Right ventricle myocardium inferior (tissue), 1 donor: Measurements from ENCODE around the gene NCF2. TPM values are rescaled to one million over a fixed set of nuclear protein-coding genes. Genes with fewer than 3 reads are reported as not detected.

Experiments used
- ATAC-seq: fragments of 200-7000 bp; cut with Tn5 transposase; one replicate; pipeline ENCODE4 v1.9.1; 2020; ENCODE audit warnings: mild to moderate bottlenecking, moderate library complexity
- DNase-seq: peaks from one replicate; pipeline ENCODE4 v3.0.0; 2021; ENCODE audit errors: missing footprints
- intact Hi-C: fragments of 100-400 bp; cut with DNase I; formaldehyde crosslinking; loops from one replicate; pipeline ENCODE4 v1.11.0; 2022
- total RNA-seq: library from RNA; stranded (reverse); fragmentation: NEBNext Ultra II Directional; extraction: Animal tissue kit (Norgen Biotek cat#: 25700); gene quantifications from one replicate; pipeline ENCODE4 v1.2.1, GENCODE V29; 2021
- donor health status: DM: no; HTN: yes; CAD: no; lungs with severe emphysema.

Gene NCF2
- total RNA-seq, 1 donor from 2014 or later = 6.7 TPM

GRCh38 chr1:183593356-183593755 lies 3.1 kb upstream of the NCF2 start:
- no peak for DNase-seq
- intact Hi-C loops = no loop called here
- peak; percentile 56 for ATAC-seq

- DNase-seq (no peak), ATAC-seq (no peak)
- intact Hi-C loops = no loop called here
Measured at GRCh38 chr1:183592733-183593132, 2.5 kb upstream of the NCF2 start.

GRCh38 chr1:183589874-183590243 lies 400 bp downstream of the NCF2 start:
- ATAC-seq (no peak), DNase-seq (no peak)
- intact Hi-C loops = no loop called here

- no peak for ATAC-seq
- intact Hi-C loops = no loop called here
- DNase-seq = no peak
Measured at GRCh38 chr1:183589384-183589783, 875 bp downstream of the NCF2 start.

- DNase-seq (no peak), ATAC-seq (no peak)
- intact Hi-C loops = no loop called here
Measured at GRCh38 chr1:183588827-183589226, 1.4 kb downstream of the NCF2 start.

GRCh38 chr1:183586926-183587325 lies 3.3 kb downstream of the NCF2 start:
- ATAC-seq (no peak), DNase-seq (no peak)
- intact Hi-C loops = no loop called here

GRCh38 chr1:183586455-183586854 lies 3.8 kb downstream of the NCF2 start:
- intact Hi-C loops = no loop called here
- no peak for DNase-seq
- no peak for ATAC-seq

- intact Hi-C loops = no loop called here
- ATAC-seq = no peak
- no peak for DNase-seq
Measured at GRCh38 chr1:183585038-183585437, 5.2 kb downstream of the NCF2 start.

GRCh38 chr1:183584147-183584546 lies 6.1 kb downstream of the NCF2 start:
- intact Hi-C loops = no loop called here
- no peak for ATAC-seq
- no peak for DNase-seq

- intact Hi-C loops = no loop called here
- peak; percentile 54 for ATAC-seq
- no peak for DNase-seq
Measured at GRCh38 chr1:183583466-183583865, 6.8 kb downstream of the NCF2 start.

- DNase-seq (no peak), ATAC-seq (no peak)
- intact Hi-C loops = no loop called here
Measured at GRCh38 chr1:183582021-183582713, 8.1 kb downstream of the NCF2 start.

- intact Hi-C loops = no loop called here
- DNase-seq (no peak), ATAC-seq (peak; percentile 63)
Measured at GRCh38 chr1:183580281-183580682, 10.0 kb downstream of the NCF2 start.

- intact Hi-C loops = no loop called here
- ATAC-seq (peak; percentile 39), DNase-seq (no peak)
Measured at GRCh38 chr1:183578856-183579255, 11.4 kb downstream of the NCF2 start.

GRCh38 chr1:183577897-183578465 lies 12.3 kb downstream of the NCF2 start:
- ATAC-seq (no peak), DNase-seq (no peak)
- intact Hi-C loops = no loop called here

GRCh38 chr1:183576537-183576936 lies 13.7 kb downstream of the NCF2 start:
- intact Hi-C loops = no loop called here
- DNase-seq (no peak), ATAC-seq (peak; percentile 47)

GRCh38 chr1:183575606-183576005 lies 14.7 kb downstream of the NCF2 start:
- ATAC-seq = no peak
- DNase-seq = no peak
- intact Hi-C loops = no loop called here

GRCh38 chr1:183572721-183573120 lies 17.5 kb downstream of the NCF2 start:
- ATAC-seq (no peak), DNase-seq (no peak)
- intact Hi-C loops = no loop called here

GRCh38 chr1:183571678-183572268 lies 18.5 kb downstream of the NCF2 start:
- no peak for DNase-seq
- ATAC-seq = no peak
- intact Hi-C loops = no loop called here

- intact Hi-C loops = no loop called here
- ATAC-seq = no peak
- DNase-seq = no peak
Measured at GRCh38 chr1:183570451-183570850, 19.8 kb downstream of the NCF2 start.

- ATAC-seq (no peak), DNase-seq (no peak)
- intact Hi-C loops = no loop called here
Measured at GRCh38 chr1:183569801-183570200, 20.5 kb downstream of the NCF2 start.

- DNase-seq = no peak
- intact Hi-C loops = no loop called here
- ATAC-seq = no peak
Measured at GRCh38 chr1:183569141-183569540, 21.1 kb downstream of the NCF2 start.
